C4-2B (cell line): ENCODE results near the gene GLYAT.

ENCODE experiments used
- CTCF ChIP-seq: fragments of 450-650 bp; conservative IDR thresholded peaks from 2 replicates; pipeline ENCODE4 v1.5.1; 2017; ENCODE audit warnings: mild to moderate bottlenecking
- ZFX ChIP-seq: fragments of 450-650 bp; IDR thresholded peaks from 2 replicates; pipeline ENCODE4 v1.6.1; 2017

- no peak for TF ChIP-seq CTCF
- no peak for TF ChIP-seq ZFX
Observed at GRCh38 chr11:58726737-58727414, 4.9 kb downstream of the GLYAT start.
